GM12878 (cell line): ENCODE measurements around the gene ITPR2. TPM values are rescaled to one million over a fixed set of nuclear protein-coding genes. Genes with fewer than 3 reads are reported as not detected.

Source experiments
- CREM ChIP-seq: IDR thresholded peaks from 2 replicates; pipeline ENCODE4 v1.6.1; 2014; ENCODE audit warnings: antibody characterized with exemption, low read depth
- EED ChIP-seq: sonication (generic); IDR thresholded peaks from 2 replicates; pipeline ENCODE4 v1.6.1; 2016; ENCODE audit warnings: antibody characterized with exemption, low read depth
- FOXM1 ChIP-seq: IDR thresholded peaks from 2 replicates; pipeline ENCODE4 v1.6.1; 2012; ENCODE audit warnings: low read depth, mild to moderate bottlenecking, inconsistent platforms, low read length, moderate library complexity
- HCFC1 ChIP-seq: fragments of 150-350 bp; IDR thresholded peaks from 2 replicates; pipeline ENCODE4 v1.6.1; 2014; ENCODE audit warnings: low read length
- IKZF2 ChIP-seq, 2 experiments: fragments of 450-650 bp; IDR thresholded peaks; 2 replicates each; pipeline ENCODE4 v1.6.1; 2017; ENCODE audit warnings: mild to moderate bottlenecking in 2 of 2, moderate library complexity in 2 of 2
- LARP7 ChIP-seq: fragments of 450-650 bp; IDR thresholded peaks from 2 replicates; pipeline ENCODE4 v1.6.1; 2017; ENCODE audit warnings: mild to moderate bottlenecking
- MTA2 ChIP-seq: fragments of 450-650 bp; IDR thresholded peaks from 2 replicates; pipeline ENCODE4 v1.6.1; 2016; ENCODE audit warnings: low read depth, mild to moderate bottlenecking, moderate library complexity
- NBN ChIP-seq: fragments of 450-650 bp; IDR thresholded peaks from 2 replicates; pipeline ENCODE4 v1.6.1; 2016
- NFIC ChIP-seq: IDR thresholded peaks from 2 replicates; pipeline ENCODE4 v1.6.1; 2012; ENCODE audit warnings: low read depth, mild to moderate bottlenecking, inconsistent platforms, low read length, moderate library complexity
- PAX5 ChIP-seq: IDR thresholded peaks from 2 replicates; pipeline ENCODE4 v1.6.1; 2011; ENCODE audit warnings: low read depth, low read length, borderline replicate concordance
- RCOR1 ChIP-seq: conservative IDR thresholded peaks from 2 replicates; pipeline ENCODE4 v1.6.1; 2012; ENCODE audit warnings: low read depth, low read length, improper control_type of control experiment
- RUNX3 ChIP-seq: IDR thresholded peaks from 2 replicates; pipeline ENCODE4 v1.6.1; 2012; ENCODE audit warnings: low read length, inconsistent platforms
- SMC3 ChIP-seq: IDR thresholded peaks from 2 replicates; pipeline ENCODE4 v1.6.1; 2011; ENCODE audit warnings: low read length, improper control_type of control experiment, borderline replicate concordance
- TCF3 ChIP-seq: IDR thresholded peaks from 2 replicates; pipeline ENCODE4 v1.6.1; 2012; ENCODE audit warnings: low read depth, mild to moderate bottlenecking, low read length, borderline replicate concordance; ENCODE audit not compliant: insufficient read depth
- ZZZ3 ChIP-seq: IDR thresholded peaks from 2 replicates; pipeline ENCODE4 v1.6.1; 2011; ENCODE audit warnings: low read depth; ENCODE audit not compliant: control insufficient read depth, insufficient read length
- polyA plus RNA-seq, 11 experiments: library from polyadenylated mRNA; depleted of rRNA in 4 of 11; unstranded in 6 of 11; stranded (reverse) in 5 of 11; fragments of >200 nt; fragmentation: Nextera tagmentation in 4 of 11; fragmentation: Illumina TruSeq in 1 of 11; extraction: Ambion mirVana in 4 of 11; extraction: Trizol in 1 of 11; gene quantifications; 1 replicate in 1 of 11; 2 replicates in 10 of 11; pipeline versions ENCODE4 v1.2.1 to v1.2.3, GENCODE V29; 2011 to 2016; ENCODE audit warnings: inconsistent platforms in 2 of 11, missing spikeins in 2 of 11, low read depth in 1 of 11
- total RNA-seq, 4 experiments: library from RNA; depleted of rRNA in 3 of 4; stranded (reverse); fragments of >200 nt in 3 of 4; fragmentation: Illumina TruSeq in 1 of 4; extraction: Trizol in 1 of 4; gene quantifications; 2 replicates each; pipeline versions ENCODE4 v1.2.1 to v1.2.3, GENCODE V29; 2013 to 2021
- TF ChIP-seq, protein P1 (sequence below): IDR thresholded peaks from 2 replicates; pipeline ENCODE4 v1.6.1; 2012; ENCODE audit warnings: low read depth, low read length, improper control_type of control experiment
- TF ChIP-seq, protein P2 (sequence below): fragments of 450-650 bp; IDR thresholded peaks from 2 replicates; pipeline ENCODE4 v1.6.1; 2017; ENCODE audit warnings: low read depth, mild to moderate bottlenecking, moderate library complexity
- TF ChIP-seq, protein P3 (sequence below): fragments of 450-650 bp; IDR thresholded peaks from 2 replicates; pipeline ENCODE4 v1.6.1; 2016; ENCODE audit warnings: mild to moderate bottlenecking

The ITPR2 gene
- total and polyA plus RNA-seq, 10 of the 15 experiments (the other 5 are each of a cell fraction or from before 2014, with no cell fraction given), result 7.5 to 76.2 (median 47.1) TPM

DNA sequence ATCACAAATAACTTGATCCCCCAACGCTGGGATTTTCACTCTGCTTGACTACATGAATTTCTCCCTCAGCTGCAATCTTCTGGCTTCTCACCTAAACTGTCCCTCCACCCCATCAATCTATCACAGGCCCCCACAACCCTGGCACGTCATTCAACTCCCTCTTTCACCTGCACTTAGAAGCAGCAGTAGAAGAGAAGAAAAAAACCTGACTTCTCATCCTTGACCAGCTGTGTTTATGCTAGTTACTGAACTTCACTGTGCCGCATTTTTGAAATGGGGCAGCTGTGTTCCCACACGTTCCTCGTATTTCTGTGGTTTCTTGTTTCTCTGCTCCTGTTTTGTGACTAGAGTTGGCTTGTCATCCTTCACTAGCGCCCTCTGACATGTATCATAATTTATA, 35.0 kb downstream of the ITPR2 start (continued):
- TF ChIP-seq RUNX3 (peak; percentile 93), MTA2 (peak; percentile 35; the same call in 1 of the 2 replicates), FOXM1 (0 out of 2 replicates have a peak, but pooled peaks have one; percentile 33), RCOR1 (no peak), HCFC1 (no peak), NBN (0 out of 2 replicates have a peak, but pooled peaks have one; percentile 25), NFIC (peak; percentile 31; the same call in 1 of the 2 replicates), SMC3 (peak; percentile 4; the same call in 1 of the 2 replicates), CREM (peak; percentile 57; the same call in 1 of the 2 replicates), IKZF2 (IDR thresholded peaks at IDR 0.05) (peak; percentile 61 to 70; a peak in 3 of 4 replicates), ZZZ3 (no peak), TCF3 (peak; percentile 82; the same call in 1 of the 2 replicates), LARP7 (no peak), EED (peak; percentile 80), PAX5 (peak; percentile 43; the same call in 1 of the 2 replicates)
- TF ChIP-seq, protein P1, sequence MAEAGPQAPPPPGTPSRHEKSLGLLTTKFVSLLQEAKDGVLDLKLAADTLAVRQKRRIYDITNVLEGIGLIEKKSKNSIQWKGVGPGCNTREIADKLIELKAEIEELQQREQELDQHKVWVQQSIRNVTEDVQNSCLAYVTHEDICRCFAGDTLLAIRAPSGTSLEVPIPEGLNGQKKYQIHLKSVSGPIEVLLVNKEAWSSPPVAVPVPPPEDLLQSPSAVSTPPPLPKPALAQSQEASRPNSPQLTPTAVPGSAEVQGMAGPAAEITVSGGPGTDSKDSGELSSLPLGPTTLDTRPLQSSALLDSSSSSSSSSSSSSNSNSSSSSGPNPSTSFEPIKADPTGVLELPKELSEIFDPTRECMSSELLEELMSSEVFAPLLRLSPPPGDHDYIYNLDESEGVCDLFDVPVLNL, result no peak
- TF ChIP-seq, protein P2, sequence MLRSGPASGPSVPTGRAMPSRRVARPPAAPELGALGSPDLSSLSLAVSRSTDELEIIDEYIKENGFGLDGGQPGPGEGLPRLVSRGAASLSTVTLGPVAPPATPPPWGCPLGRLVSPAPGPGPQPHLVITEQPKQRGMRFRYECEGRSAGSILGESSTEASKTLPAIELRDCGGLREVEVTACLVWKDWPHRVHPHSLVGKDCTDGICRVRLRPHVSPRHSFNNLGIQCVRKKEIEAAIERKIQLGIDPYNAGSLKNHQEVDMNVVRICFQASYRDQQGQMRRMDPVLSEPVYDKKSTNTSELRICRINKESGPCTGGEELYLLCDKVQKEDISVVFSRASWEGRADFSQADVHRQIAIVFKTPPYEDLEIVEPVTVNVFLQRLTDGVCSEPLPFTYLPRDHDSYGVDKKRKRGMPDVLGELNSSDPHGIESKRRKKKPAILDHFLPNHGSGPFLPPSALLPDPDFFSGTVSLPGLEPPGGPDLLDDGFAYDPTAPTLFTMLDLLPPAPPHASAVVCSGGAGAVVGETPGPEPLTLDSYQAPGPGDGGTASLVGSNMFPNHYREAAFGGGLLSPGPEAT, result no peak
- TF ChIP-seq, protein P3, sequence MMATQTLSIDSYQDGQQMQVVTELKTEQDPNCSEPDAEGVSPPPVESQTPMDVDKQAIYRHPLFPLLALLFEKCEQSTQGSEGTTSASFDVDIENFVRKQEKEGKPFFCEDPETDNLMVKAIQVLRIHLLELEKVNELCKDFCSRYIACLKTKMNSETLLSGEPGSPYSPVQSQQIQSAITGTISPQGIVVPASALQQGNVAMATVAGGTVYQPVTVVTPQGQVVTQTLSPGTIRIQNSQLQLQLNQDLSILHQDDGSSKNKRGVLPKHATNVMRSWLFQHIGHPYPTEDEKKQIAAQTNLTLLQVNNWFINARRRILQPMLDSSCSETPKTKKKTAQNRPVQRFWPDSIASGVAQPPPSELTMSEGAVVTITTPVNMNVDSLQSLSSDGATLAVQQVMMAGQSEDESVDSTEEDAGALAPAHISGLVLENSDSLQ, result peak; percentile 81
- TF ChIP-seq, all 136 proteins: peak for 18
